Kidney (tissue), 14 donors: ENCODE data around the gene PVR. TPM values are rescaled to one million over a fixed set of nuclear protein-coding genes. Genes with fewer than 3 reads are reported as not detected.

Source experiments
- DNase-seq, 5 donors: peaks; one replicate each; pipeline ENCODE4 v3.0.0-alpha.2; 2013 to 2020
- FAIRE-seq: peaks from 2 replicates; lab custom pipeline; 2012; peaks lifted over from hg19 to GRCh38; lab: Jason Lieb, UNC
- H3K27ac ChIP-seq, 2 donors: one replicate each; pipeline ENCODE4 v1.7.0; 2013; ENCODE audit warnings: low read depth in 2 of 2, low read length in 2 of 2, inconsistent platforms in 1 of 2
- H3K27me3 ChIP-seq: one replicate; pipeline ENCODE4 v1.7.1; 2013; ENCODE audit warnings: low read length, inconsistent platforms; ENCODE audit not compliant: control insufficient read depth, insufficient read depth
- H3K36me3 ChIP-seq, 3 donors: one replicate each; pipeline versions ENCODE4 v1.7.0 to v1.7.1; 2013; ENCODE audit warnings: low read length in 3 of 3, control low read depth in 1 of 3, inconsistent platforms in 1 of 3; ENCODE audit not compliant: insufficient read depth in 3 of 3, control insufficient read depth in 2 of 3
- H3K4me1 ChIP-seq, 3 donors: one replicate each; pipeline versions ENCODE4 v1.7.0 to v1.7.1; 2013; ENCODE audit warnings: low read length in 3 of 3, inconsistent platforms in 1 of 3, low read depth in 1 of 3; ENCODE audit not compliant: control insufficient read depth in 2 of 3, insufficient read depth in 2 of 3
- H3K4me3 ChIP-seq, 3 donors: one replicate each; pipeline versions ENCODE4 v1.7.0 to v1.8.1; 2013; ENCODE audit warnings: low read length in 3 of 3, control low read depth in 1 of 3, inconsistent platforms in 1 of 3
- H3K9ac ChIP-seq, 3 donors: one replicate each; pipeline versions ENCODE4 v1.7.0 to v1.7.1; 2013; ENCODE audit warnings: low read length in 3 of 3, control low read depth in 1 of 3, inconsistent platforms in 1 of 3
- H3K9me3 ChIP-seq, 3 donors: one replicate each; pipeline versions ENCODE4 v1.7.0 to v1.7.1; 2013; ENCODE audit warnings: low read length in 3 of 3, control low read depth in 1 of 3, inconsistent platforms in 1 of 3; ENCODE audit not compliant: control insufficient read depth in 2 of 3, insufficient read depth in 1 of 3
- CTCF ChIP-seq: IDR thresholded peaks from 3 replicates; pipeline ENCODE4 v1.5.1; 2012; ENCODE audit warnings: mild to moderate bottlenecking, moderate library complexity, borderline replicate concordance; ENCODE audit not compliant: insufficient read depth; ENCODE audit errors: extremely low read depth
- intact Hi-C: fragments of 100-400 bp; cut with DNase I; formaldehyde crosslinking; loops from one replicate; pipeline ENCODE4 v1.11.1; 2022
- polyA plus RNA-seq: library from polyadenylated mRNA; stranded (reverse); fragments of 350-450 nt; fragmentation: Illumina TruSeq; extraction: RNeasy Lipid Tissue Mini Kit (QIAGEN cat#74804); gene quantifications from one replicate; pipeline ENCODE4 v1.2.3, GENCODE V29; 2014; ENCODE audit warnings: low read depth, low replicate concordance; ENCODE audit not compliant: insufficient read depth
- total RNA-seq: library from RNA; stranded (reverse); fragmentation: NEBNext Ultra II Directional; extraction: Animal tissue kit (Norgen Biotek cat#: 25700); gene quantifications from one replicate; pipeline ENCODE4 v1.2.1, GENCODE V29; 2021
- donor health status: control.
- donor health status: control.
- donor health status: control.
- donor health status: control.
- donor health status: control.
- donor health status: DM: yes; HTN: yes; CAD: no.
- donor health status: Normal renal cell carcinoma (clear cell type).

The PVR gene
- total and polyA plus RNA-seq, 2 donors from 2014 or later: 20.7 to 36.4 TPM

GRCh38 chr19:44615863-44616247, 27.9 kb upstream of the PVR start:
- Histone ChIP-seq H3K4me3 (no peak overlapping the region), H3K9ac (no peak overlapping the region), H3K36me3 (no peaks in the 10 kb centered on the region), H3K27ac (no peak overlapping the region), H3K27me3 (no peaks in the 10 kb centered on the region), H3K9me3 (no peaks in the 10 kb centered on the region), H3K4me1 (peaks cover 0 to 5% (median 0%) of the 10 kb centered on the region in 3 donors)
- intact Hi-C loops: no loop called here
- DNase-seq: no peak
- no peak for FAIRE-seq
- no peak for TF ChIP-seq CTCF

- FAIRE-seq (no peak), DNase-seq (peak in 2 of 5 donors; percentile 19 to 37)
- H3K4me3 ChIP-seq: no peak overlapping the region
- no peaks in the 10 kb centered on the region for H3K9me3 ChIP-seq
- no peaks in the 10 kb centered on the region for H3K36me3 ChIP-seq
- H3K27me3 ChIP-seq: no peaks in the 10 kb centered on the region
- intact Hi-C loops: no loop called here
- H3K4me1 ChIP-seq: peaks cover 0 to 5% (median 0%) of the 10 kb centered on the region in 3 donors
- TF ChIP-seq CTCF: no peak
- H3K27ac ChIP-seq: no peak overlapping the region
- no peak overlapping the region for H3K9ac ChIP-seq
Observed at GRCh38 chr19:44617110-44617880, 26.4 kb upstream of the PVR start.

GRCh38 chr19:44618640-44619357, 24.9 kb upstream of the PVR start:
- no peaks in the 10 kb centered on the region for H3K27me3 ChIP-seq
- FAIRE-seq: no peak

More at GRCh38 chr19:44618640-44619357, 24.9 kb upstream of the PVR start:
- no peak for DNase-seq
- H3K36me3 ChIP-seq: no peaks in the 10 kb centered on the region
- H3K9ac ChIP-seq: no peak overlapping the region
- no peak overlapping the region for H3K27ac ChIP-seq
- H3K9me3 ChIP-seq: no peaks in the 10 kb centered on the region
- no peak for TF ChIP-seq CTCF
- H3K4me1 ChIP-seq: peaks cover 0 to 2% (median 0%) of the 10 kb centered on the region in 3 donors
- intact Hi-C loops: no loop called here
- H3K4me3 ChIP-seq: no peak overlapping the region
